ENCODE results near the gene DCUN1D2.

GRCh38 chr13:113433391-113433916 lies 57.1 kb downstream of the DCUN1D2 start:
- TF ChIP-seq CTCF (IDR thresholded peaks at IDR 0.05) = no peak
- no peak for TF ChIP-seq POLR2A (IDR thresholded peaks at IDR 0.05)
